Activated CD4-positive, alpha-beta T cell treated with anti-CD3 and anti-CD28 coated beads, Interleukin-2, amount 10 ng/mL, durations not matched to agents 24 days and 14 days (primary cell): Measurements from ENCODE around the gene MAP3K14. TPM values are rescaled to one million over a fixed set of nuclear protein-coding genes. Genes with fewer than 3 reads are reported as not detected.
A peak's percentile ranks its signal among the peaks of the same experiment; 100 is the strongest.
"Not testable (repeated sequence)": the region's sequence is repeated elsewhere in the genome, so short reads cannot be mapped to it uniquely, and the experiment has no call there.

Source experiments
- DNase-seq: peaks from one replicate; pipeline ENCODE4 v3.0.0; 2022
- H3K27ac Mint-ChIP-seq: one replicate; pipeline ENCODE4 v1.8.0; 2022; ENCODE audit warnings: mild to moderate bottlenecking, mixed read lengths
- H3K27me3 Mint-ChIP-seq: one replicate; pipeline ENCODE4 v1.8.0; 2022; ENCODE audit warnings: mixed read lengths
- H3K36me3 Mint-ChIP-seq: one replicate; pipeline ENCODE4 v1.8.0; 2022; ENCODE audit warnings: low read depth, mild to moderate bottlenecking, mixed read lengths
- H3K4me1 Mint-ChIP-seq: one replicate; pipeline ENCODE4 v1.8.0; 2021; ENCODE audit warnings: mixed read lengths
- H3K4me3 Mint-ChIP-seq: one replicate; pipeline ENCODE4 v1.8.0; 2022; ENCODE audit warnings: mild to moderate bottlenecking, moderate library complexity, mixed read lengths
- H3K9me3 Mint-ChIP-seq: one replicate; pipeline ENCODE4 v1.8.0; 2021; ENCODE audit warnings: mixed read lengths
- intact Hi-C: fragments of 100-400 bp; cut with micrococcal nuclease; formaldehyde crosslinking; loops from one replicate; pipeline ENCODE4 v1.15.1; 2023
- total RNA-seq: library from RNA; stranded (reverse); gene quantifications from 2 replicates; pipeline ENCODE4 v1.2.3, GENCODE V29; 2022

Gene MAP3K14
- total RNA-seq, 1 donor from 2014 or later, result 61.0 TPM

DNA sequence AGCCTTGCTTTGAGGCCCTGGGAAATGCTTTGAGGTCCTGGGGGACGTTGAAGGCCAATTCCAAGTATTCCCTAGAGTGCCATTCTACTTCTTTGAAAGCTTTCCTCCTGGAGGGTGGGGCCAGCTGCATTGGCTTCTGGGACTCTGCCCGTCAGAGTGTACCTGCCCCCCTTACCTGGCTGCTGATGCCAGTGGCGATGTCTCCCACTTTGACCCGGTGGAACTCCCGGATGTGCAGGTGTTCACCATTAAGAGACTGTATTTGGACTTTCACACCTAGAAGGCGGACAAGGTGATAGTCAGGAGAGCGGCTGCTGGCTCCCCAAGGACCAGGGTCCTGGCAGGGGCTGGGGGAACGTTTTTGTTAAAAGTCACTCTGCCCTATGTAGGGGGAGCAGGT lies 51.8 kb downstream of the MAP3K14 start:
- peaks cover 53% of the 10 kb centered on the region for H3K36me3 Mint-ChIP-seq
- H3K4me1 Mint-ChIP-seq, result peaks cover 19% of the 10 kb centered on the region
- intact Hi-C loops, result no loop called here
- H3K27ac Mint-ChIP-seq, result peak overlapping the region; percentile 29
- no peak overlapping the region for H3K4me3 Mint-ChIP-seq
- no peak for DNase-seq
- no peaks in the 10 kb centered on the region for H3K9me3 Mint-ChIP-seq
- no peaks in the 10 kb centered on the region for H3K27me3 Mint-ChIP-seq

DNA sequence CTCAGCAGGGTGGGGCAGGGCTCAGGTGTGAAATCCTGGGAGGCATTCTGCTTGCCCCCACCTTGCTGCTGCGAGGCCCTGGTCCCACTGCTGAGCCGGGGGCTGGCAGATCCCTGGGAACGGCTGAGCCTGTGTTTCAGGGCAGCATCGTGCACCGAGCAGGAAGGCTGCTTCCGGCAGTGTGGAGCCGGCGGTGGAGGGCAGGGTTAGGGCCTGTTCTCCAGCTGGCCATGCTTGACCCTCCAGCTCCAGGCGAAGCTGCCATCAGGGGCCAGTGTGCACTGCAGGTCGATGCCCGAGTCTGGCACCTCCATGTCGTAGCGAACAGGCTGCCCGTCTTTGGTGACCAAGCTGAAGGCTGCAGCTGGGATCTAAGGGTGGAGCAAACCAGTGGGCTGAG lies 52.4 kb downstream of the MAP3K14 start:
- no peak for DNase-seq
- intact Hi-C loops, result no loop called here
- no peaks in the 10 kb centered on the region for H3K27me3 Mint-ChIP-seq
- H3K27ac Mint-ChIP-seq, result no peak overlapping the region
- no peaks in the 10 kb centered on the region for H3K9me3 Mint-ChIP-seq
- H3K36me3 Mint-ChIP-seq, result peaks cover 48% of the 10 kb centered on the region
- no peak overlapping the region for H3K4me3 Mint-ChIP-seq
- H3K4me1 Mint-ChIP-seq, result peaks cover 15% of the 10 kb centered on the region

DNA sequence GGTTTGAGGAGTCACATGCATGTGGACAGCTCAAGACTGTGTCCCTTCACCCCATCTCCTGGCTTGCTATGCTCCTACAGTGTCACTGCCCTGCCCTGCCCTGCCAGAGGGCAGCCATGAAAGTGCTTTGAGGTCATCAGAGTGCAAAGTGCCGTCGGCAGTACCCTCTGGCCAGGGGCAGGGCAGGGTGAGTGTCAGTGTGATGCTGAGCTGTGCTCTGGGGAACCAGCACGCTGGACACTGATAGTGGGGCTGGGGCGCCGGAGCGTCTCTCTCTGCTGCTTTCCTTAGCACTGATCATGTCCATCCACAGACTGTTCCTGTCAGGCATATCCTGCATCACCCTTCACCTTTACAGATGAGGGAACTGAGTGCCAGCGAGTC lies 53.4 kb downstream of the MAP3K14 start:
- no peak for DNase-seq
- no peaks in the 10 kb centered on the region for H3K9me3 Mint-ChIP-seq
- H3K4me1 Mint-ChIP-seq, result peaks cover 13% of the 10 kb centered on the region
- intact Hi-C loops, result no loop called here
- H3K4me3 Mint-ChIP-seq, result peak overlapping the region; percentile 61
- no peak overlapping the region for H3K27ac Mint-ChIP-seq
- peaks cover 40% of the 10 kb centered on the region for H3K36me3 Mint-ChIP-seq
- no peaks in the 10 kb centered on the region for H3K27me3 Mint-ChIP-seq

DNA sequence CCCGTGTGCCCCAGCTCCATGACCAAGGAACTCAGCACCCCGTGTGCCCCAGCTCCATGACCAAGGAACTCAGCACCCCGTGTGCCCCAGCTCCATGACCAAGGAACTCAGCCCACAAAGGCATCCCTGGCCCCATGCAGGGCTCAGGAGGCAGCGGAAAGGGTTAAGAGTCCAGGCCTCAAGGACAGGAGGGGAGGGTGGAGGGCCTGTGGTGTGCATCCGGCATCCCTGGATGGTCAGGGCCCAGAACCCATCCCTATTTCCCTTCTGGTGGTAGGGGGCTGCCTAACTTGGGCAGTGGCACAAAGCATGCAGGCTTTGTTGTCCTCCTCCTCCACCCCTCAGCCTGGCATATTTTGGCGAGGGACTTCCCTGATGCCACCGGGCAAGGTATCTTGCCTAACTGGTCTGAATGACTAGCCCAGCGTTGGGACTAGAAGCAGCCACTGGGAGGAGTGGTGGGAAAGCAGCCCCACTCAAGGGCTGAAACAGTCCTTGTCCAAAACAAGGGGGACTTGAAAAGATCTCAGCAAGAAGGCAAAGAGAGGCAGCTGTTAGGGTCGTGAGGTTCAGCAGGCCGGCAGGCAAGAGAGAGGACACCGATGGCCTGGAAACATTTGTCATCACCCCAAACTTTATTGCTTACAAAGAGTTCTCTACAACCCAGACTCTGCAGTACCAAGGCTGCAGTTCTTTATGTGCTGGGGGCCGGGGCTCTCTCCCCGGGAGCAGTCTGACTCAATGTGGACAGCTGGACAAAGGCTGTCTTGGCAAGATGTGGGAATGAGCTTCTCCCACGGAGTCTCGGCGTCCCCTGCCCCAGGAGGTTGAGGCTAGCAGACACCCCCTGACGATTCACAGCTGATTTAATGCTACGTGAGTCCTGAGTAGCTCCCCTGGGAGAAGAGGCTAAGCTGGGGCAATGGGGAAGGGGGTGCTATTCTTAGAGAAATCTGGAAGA lies 54.0 kb downstream of the MAP3K14 start:
- no peak for DNase-seq

DNA sequence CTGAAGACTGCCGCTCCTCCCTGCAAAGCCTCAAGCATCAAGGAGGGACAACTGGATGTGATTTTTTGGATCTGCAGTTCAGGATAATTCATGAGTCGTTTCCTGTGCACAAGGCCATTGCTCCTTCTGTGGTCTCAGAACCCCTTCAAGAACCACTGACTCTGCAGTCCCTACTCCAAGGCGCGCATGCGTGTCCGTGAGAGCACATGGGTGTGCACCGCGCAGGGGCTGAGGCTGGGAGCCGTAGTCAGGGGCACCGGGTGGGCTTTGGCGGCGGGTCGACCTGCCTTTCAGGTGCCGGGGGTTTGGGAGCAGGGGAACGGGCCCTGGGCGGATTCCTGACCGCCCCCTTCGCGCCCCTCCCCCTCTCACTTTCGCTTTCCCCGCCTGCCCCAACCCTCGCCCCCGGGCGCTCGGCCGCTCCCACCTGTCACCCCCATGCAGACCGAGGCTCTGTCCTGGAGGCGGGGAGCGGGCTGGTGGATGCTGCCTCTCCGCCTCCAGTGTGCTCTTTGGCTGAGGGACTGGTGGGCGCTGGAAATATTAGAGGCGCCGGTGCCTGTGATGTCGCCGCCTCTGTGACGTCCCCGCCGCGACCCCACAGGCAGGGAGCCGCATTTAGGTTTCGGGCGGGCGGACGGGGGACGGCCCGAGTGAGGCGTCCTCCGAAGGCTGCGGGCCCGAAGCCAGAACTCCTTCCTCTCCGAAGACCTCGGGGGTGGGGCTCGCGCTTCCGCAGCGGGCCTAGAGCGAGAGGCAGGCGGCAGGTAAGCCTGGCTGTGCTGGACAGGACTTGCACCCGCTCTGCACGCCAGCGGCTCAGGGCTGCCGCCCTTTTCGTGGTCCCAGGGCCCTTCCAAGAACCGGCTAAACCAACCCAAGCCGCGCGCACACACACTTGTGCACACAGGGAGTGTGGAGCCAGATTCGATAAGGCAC lies 55.0 kb downstream of the MAP3K14 start, which contains the start of gene SPATA32:
SPATA32 (minus strand) TSS at position 518 of the 939 bp plus-strand sequence; CDS start at position 440, 78 bp downstream.
- DNase-seq, result peak; percentile 89
- intact Hi-C loops, result no loop called here
- Mint-ChIP-seq H3K4me1 (peaks cover 16% of the 10 kb centered on the region), H3K27me3 (no peaks in the 10 kb centered on the region), H3K4me3 (peak within 1 kb of the TSS; percentile 79), H3K9me3 (no peaks in the 10 kb centered on the region), H3K27ac (peak within 1 kb of the TSS; percentile 67), H3K36me3 (peaks cover 25% of the 10 kb centered on the region)

More for the DNA sequence above, 54.0 kb downstream of the MAP3K14 start:
- peaks cover 13% of the 10 kb centered on the region for H3K4me1 Mint-ChIP-seq
- H3K9me3 Mint-ChIP-seq, result no peaks in the 10 kb centered on the region
- peak overlapping the region; percentile 79 for H3K4me3 Mint-ChIP-seq
- peak overlapping the region; percentile 58 for H3K27ac Mint-ChIP-seq
- no peaks in the 10 kb centered on the region for H3K27me3 Mint-ChIP-seq
- intact Hi-C loops, result no loop called here
- peaks cover 34% of the 10 kb centered on the region for H3K36me3 Mint-ChIP-seq

DNA sequence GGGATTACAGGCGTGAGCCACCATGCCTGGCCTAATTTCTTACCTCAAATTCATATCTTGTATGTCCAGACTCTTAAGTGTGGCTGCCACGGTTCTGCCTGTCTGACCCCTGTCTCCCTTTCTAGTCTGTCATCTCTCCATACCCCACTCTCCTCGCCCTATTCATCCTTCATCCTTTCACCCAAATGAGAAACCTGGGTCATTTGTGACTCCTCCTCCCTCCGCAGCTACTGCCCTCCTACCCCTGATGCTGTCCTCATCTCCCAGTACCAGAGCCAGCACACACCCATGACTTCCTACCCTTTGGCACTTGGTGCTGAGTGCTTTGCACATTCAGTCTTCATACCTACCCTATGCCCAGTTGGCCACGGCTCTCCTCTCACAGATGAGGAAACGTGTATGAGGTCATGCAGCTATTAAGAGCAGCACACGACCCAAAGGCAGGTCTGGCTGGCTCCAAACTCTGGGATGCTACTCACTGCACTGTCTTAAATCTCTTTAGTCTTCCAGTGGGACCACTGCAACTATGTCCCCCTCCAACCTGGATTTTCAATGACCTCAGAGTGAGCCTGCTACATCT lies 56.5 kb downstream of the MAP3K14 start:
- Mint-ChIP-seq H3K9me3 (no peaks in the 10 kb centered on the region), H3K4me1 (peaks cover 20% of the 10 kb centered on the region), H3K4me3 (no peak overlapping the region), H3K27me3 (no peaks in the 10 kb centered on the region), H3K36me3 (peaks cover 18% of the 10 kb centered on the region), H3K27ac (no peak overlapping the region)
- DNase-seq, result no peak
- intact Hi-C loops, result no loop called here

DNA sequence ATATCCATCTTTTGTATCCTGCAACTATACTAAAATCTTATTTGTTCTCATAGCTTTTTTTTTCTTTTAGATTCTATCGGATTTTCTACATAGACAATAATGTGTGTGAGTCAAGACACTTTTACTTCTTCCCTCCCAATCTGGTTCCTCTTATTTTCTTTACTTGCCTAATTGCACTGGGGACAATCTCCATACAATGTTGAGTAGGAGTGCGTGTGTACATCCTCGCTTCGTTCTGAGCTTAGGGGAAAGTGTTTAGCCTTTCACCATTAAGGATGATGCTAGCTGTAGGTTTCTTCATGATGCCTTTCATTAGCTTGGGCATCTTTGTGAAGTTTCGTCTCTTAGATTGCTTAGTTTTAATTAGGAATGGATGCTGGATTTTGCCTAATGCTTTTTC lies 57.8 kb downstream of the MAP3K14 start:
- Mint-ChIP-seq H3K27ac (no peak overlapping the region), H3K27me3 (no peaks in the 10 kb centered on the region), H3K9me3 (no peaks in the 10 kb centered on the region), H3K4me1 (peaks cover 26% of the 10 kb centered on the region), H3K36me3 (peaks cover 12% of the 10 kb centered on the region), H3K4me3 (no peak overlapping the region)
- DNase-seq, result no peak
- intact Hi-C loops, result no loop called here

DNA sequence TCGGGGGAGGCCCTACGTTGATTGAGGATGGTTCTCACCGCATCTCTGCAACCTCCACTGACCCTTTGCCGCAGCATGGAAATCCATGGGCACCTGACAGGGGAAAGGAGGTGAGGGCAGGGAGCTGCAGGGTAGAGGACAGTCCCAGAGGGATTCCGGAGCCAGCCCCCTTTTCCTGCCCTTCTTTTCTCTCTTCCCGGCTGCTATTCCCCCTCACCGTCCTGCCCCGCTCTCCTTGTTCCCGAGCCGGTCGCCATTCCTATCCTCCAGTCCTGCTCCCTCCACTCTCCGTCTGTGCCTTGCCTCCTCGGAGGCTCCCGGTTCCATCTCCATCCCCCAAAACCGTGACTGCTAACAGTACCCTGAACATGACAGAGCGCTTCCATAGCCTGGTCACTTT lies 59.7 kb downstream of the MAP3K14 start:
- Mint-ChIP-seq H3K4me3 (no peak overlapping the region), H3K9me3 (no peaks in the 10 kb centered on the region), H3K36me3 (peaks cover 10% of the 10 kb centered on the region), H3K27me3 (no peaks in the 10 kb centered on the region), H3K27ac (peak overlapping the region; percentile 31), H3K4me1 (peaks cover 38% of the 10 kb centered on the region)
- DNase-seq, result no peak
- intact Hi-C loops, result no loop called here

GRCh38 chr17:45256114-45256966 lies 60.5 kb downstream of the MAP3K14 start:
- no peaks in the 10 kb centered on the region for H3K9me3 Mint-ChIP-seq
- H3K4me1 Mint-ChIP-seq, result peaks cover 41% of the 10 kb centered on the region
- peak overlapping the region; percentile 45 for H3K27ac Mint-ChIP-seq
- DNase-seq, result no peak
- H3K36me3 Mint-ChIP-seq, result peaks cover 11% of the 10 kb centered on the region
- H3K4me3 Mint-ChIP-seq, result peak overlapping the region; percentile 17
- intact Hi-C loops, result no loop called here
- H3K27me3 Mint-ChIP-seq, result no peaks in the 10 kb centered on the region

DNA sequence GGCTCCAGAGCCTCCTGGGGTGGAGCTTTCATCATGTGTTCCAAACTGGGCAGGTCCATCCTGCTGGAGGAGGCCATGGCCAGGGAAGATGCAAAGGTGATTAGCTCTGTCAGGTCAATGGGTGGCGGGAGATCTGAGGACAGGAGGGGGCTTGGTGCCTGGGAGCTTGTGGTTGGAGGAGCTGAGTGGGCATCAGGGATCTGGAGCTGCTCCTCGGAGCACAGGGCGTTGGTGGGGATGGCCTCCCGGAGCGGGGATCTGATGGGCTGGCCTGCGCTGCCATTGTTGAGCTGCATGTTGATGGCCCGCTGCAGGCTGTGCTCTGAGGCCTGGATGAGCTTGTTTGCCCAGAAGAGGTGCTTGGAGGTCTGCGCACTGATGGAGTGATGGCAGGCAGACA lies 61.5 kb downstream of the MAP3K14 start:
- DNase-seq, result no peak
- peaks cover 44% of the 10 kb centered on the region for H3K4me1 Mint-ChIP-seq
- H3K27me3 Mint-ChIP-seq, result no peaks in the 10 kb centered on the region
- H3K36me3 Mint-ChIP-seq, result peaks cover 15% of the 10 kb centered on the region
- H3K9me3 Mint-ChIP-seq, result no peaks in the 10 kb centered on the region
- H3K27ac Mint-ChIP-seq, result peak overlapping the region; percentile 54
- intact Hi-C loops, result no loop called here
- H3K4me3 Mint-ChIP-seq, result no peak overlapping the region

DNA sequence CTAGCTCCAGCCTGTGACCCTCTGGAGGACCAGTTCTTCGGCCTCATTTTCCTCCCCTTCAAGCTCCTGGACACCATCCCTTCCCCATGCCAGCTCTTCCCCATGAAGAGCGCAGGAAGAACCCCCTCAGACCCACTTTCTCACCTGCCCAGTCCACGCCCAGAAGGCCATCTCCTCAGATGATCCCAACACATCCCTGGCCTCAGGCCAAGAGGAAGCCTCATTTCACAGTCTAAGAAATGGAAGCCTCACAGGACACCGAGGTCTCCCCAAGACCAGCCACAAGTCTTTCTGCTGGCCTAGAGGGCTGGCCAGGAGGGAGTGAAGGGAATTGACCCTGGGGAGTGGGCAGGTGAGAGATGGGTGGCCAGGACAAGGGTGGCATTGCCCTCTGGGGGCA lies 62.9 kb downstream of the MAP3K14 start:
- Mint-ChIP-seq H3K36me3 (peaks cover 22% of the 10 kb centered on the region), H3K27me3 (no peaks in the 10 kb centered on the region), H3K9me3 (no peaks in the 10 kb centered on the region), H3K27ac (peak overlapping the region; percentile 48), H3K4me1 (peaks cover 46% of the 10 kb centered on the region), H3K4me3 (no peak overlapping the region)
- intact Hi-C loops, result no loop called here
- DNase-seq, result no peak

- H3K9me3 Mint-ChIP-seq, DNase-seq, H3K27me3 Mint-ChIP-seq, intact Hi-C loops: not testable (repeated sequence)
- H3K36me3 Mint-ChIP-seq, result peaks cover 24% of the 10 kb centered on the region
- peaks cover 53% of the 10 kb centered on the region for H3K4me1 Mint-ChIP-seq
- H3K4me3 Mint-ChIP-seq, result peak overlapping the region; percentile 67
- H3K27ac Mint-ChIP-seq, result peak overlapping the region; percentile 73
Observed at GRCh38 chr17:45253237-45253636, 63.6 kb downstream of the MAP3K14 start.

- Mint-ChIP-seq H3K27me3 (no peaks in the 10 kb centered on the region), H3K27ac (peak overlapping the region; percentile 73), H3K4me3 (no peak overlapping the region), H3K9me3 (no peaks in the 10 kb centered on the region), H3K36me3 (peaks cover 29% of the 10 kb centered on the region), H3K4me1 (peaks cover 55% of the 10 kb centered on the region)
- DNase-seq, result no peak
- intact Hi-C loops, result no loop called here
Observed at GRCh38 chr17:45251931-45252330, 64.9 kb downstream of the MAP3K14 start.
